Activated naive CD4-positive, alpha-beta T cell treated with anti-CD3 and anti-CD28 coated beads, Interleukin-2, amount 50 U/mL, for 72 hours (primary cell): ENCODE results near the gene ROMO1. TPM values are rescaled to one million over a fixed set of nuclear protein-coding genes. Genes with fewer than 3 reads are reported as not detected.
A peak's percentile ranks its signal among the peaks of the same experiment; 100 is the strongest.
"Not testable (repeated sequence)": the region's sequence is repeated elsewhere in the genome, so short reads cannot be mapped to it uniquely, and the experiment has no call there.

Experiments used
- ATAC-seq, 2 donors: fragments of 150-1000 bp; cut with Tn5 transposase; 2 replicates each; pipeline ENCODE4 v1.10.0; 2021; ENCODE audit warnings: mild to moderate bottlenecking in 2 of 2, moderate library complexity in 2 of 2
- DNase-seq, 2 donors: peaks; one replicate each; pipeline ENCODE4 v3.0.0; 2021 to 2022; ENCODE audit warnings: low spot score in 2 of 2
- H3K27ac Mint-ChIP-seq, 2 donors: one replicate each; pipeline ENCODE4 v1.8.0; 2022; ENCODE audit warnings: mild to moderate bottlenecking in 2 of 2, mixed read lengths in 2 of 2
- H3K36me3 Mint-ChIP-seq, 2 donors: one replicate each; pipeline ENCODE4 v1.8.0; 2022; ENCODE audit warnings: mixed read lengths in 2 of 2
- H3K9me3 Mint-ChIP-seq, 2 donors: one replicate each; pipeline ENCODE4 v1.8.0; 2022; ENCODE audit warnings: mixed read lengths in 2 of 2
- total RNA-seq, 2 donors: library from RNA; stranded (reverse); gene quantifications; one replicate each; pipeline ENCODE4 v1.2.3, GENCODE V29; 2022

Gene ROMO1
- total RNA-seq, 2 donors from 2014 or later, result 111 to 120 TPM

DNA sequence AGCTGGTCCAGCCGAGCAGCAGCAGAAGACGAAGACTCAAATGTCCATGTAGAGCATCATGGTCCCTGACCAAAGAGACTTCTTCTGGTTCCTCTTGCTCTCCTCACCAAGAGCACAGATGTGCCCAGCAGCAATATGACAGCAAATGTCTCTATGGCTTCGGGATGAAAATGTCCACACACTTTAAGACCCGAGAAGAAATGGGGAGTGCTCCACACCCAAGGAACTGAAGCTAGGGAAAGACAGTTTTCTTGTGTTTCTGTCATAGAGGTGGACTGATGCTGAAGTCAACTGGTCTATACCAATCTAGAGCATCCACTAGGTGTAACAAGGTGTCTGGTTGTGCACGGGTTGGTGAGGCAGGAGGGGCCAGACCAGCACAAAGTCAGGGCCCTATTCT, 30.0 kb upstream of the ROMO1 start:
- no peak for ATAC-seq
- Mint-ChIP-seq H3K36me3 (peaks cover 16 to 28% of the 10 kb centered on the region in 2 donors), H3K27ac (no peak overlapping the region), H3K9me3 (no peaks in the 10 kb centered on the region)
- no peak for DNase-seq

DNA sequence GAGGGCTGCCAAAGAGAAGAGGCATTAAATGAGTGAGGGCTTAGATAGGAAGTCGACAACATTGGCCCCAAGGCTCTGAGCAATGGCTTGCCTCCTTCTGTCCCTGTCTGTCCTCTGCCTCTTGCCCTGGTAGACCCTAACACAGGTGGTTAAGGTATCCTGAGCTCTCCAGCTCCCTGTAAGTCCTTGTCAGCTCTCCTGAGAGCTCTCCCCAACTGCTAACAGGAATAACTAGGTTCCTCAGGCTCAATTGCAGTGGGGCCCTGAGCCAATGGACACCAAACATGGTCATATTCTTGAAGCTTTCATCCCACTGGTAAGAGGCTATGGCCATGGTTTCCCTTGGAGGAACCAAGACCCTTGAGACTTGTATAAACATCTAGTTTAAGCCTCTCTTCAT, 29.5 kb upstream of the ROMO1 start:
- ATAC-seq (no peak), DNase-seq (no peak)
- Mint-ChIP-seq H3K36me3 (peaks cover 11 to 23% of the 10 kb centered on the region in 2 donors), H3K9me3 (no peaks in the 10 kb centered on the region), H3K27ac (peak overlapping the region in 1 of 2 donors; percentile 9)

DNA sequence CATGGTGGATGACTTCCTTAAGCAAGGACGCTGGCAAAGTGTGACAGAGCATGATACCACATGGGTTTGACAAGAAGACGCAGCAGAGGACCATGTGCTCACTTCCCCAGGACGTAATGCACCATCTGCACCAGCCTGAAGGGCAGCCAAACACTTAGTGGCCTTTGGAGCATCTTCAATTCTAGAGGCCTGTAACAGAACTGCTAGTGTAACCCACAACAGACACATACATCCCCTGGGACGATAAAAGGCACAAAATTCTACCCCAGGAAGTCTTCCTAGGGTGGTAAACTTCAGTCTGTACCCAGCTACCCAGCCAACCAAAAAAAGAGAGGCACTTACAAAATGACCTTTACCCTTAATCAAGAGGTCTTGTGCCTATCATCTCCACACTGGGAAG, 25.3 kb upstream of the ROMO1 start:
- DNase-seq, result no peak
- no peak for ATAC-seq
- no peak overlapping the region for H3K27ac Mint-ChIP-seq
- H3K9me3 Mint-ChIP-seq, result no peaks in the 10 kb centered on the region
- H3K36me3 Mint-ChIP-seq, result peaks cover 6 to 17% of the 10 kb centered on the region in 2 donors

DNA sequence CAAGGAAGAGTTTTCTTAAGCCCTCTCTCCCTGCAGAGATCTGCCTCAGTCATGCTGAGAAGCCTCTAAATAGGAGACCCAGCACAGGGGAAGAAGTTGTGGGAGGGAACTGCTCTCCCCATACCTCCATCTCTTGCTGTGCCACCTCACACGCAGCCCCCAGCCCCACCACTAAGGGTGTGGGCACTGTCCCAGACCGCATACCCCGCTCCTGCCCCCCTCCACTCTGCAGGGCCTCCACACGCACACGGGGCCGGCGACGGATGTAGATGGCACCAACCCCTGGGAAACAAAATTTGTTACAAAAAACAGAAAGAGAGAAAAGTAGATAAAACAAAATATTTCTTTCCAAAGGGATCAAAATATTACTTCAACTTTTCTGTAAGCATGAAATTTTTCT, 24.3 kb upstream of the ROMO1 start:
- Mint-ChIP-seq H3K36me3 (peaks cover 6 to 11% of the 10 kb centered on the region in 2 donors), H3K27ac (no peak overlapping the region), H3K9me3 (no peaks in the 10 kb centered on the region)
- DNase-seq (no peak), ATAC-seq (no peak)

DNA sequence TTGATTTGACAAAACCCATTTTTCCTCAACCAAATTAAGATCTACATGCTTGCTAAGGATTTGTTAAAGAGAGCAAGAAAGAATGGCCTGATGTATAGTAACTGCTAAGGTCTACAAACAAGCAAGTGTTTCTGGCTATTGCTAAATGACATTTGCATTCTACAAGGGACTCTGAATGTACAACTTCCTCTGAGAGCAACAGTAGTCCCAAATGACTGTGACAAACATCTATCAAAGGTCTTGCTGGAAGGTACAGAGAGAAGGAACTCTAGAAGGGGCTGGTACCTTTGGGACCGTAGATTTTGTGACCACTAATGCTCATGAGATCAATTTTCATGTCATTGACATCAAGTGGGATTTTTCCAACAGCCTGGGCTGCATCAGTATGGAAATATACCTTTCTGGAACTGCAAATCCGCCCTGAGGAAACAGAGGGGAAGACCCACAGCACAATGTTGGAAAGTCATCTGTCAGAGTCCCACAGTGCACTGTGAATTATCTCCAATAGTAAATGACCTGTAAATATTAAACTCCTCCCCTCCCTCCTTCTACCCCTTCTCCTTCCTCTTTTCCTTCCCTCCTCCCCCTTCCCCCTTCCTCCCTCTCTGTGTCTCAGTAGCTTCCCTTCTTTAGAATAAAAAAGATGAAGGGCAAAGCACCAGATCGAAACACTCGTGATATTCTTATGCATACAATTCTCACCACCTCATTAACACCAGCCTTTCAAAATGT, 18.6 kb upstream of the ROMO1 start:
- peak overlapping the region; percentile 67 to 71 for H3K27ac Mint-ChIP-seq
- no peak for ATAC-seq
- no peak for DNase-seq
- no peaks in the 10 kb centered on the region for H3K36me3 Mint-ChIP-seq
- H3K9me3 Mint-ChIP-seq, result no peaks in the 10 kb centered on the region

DNA sequence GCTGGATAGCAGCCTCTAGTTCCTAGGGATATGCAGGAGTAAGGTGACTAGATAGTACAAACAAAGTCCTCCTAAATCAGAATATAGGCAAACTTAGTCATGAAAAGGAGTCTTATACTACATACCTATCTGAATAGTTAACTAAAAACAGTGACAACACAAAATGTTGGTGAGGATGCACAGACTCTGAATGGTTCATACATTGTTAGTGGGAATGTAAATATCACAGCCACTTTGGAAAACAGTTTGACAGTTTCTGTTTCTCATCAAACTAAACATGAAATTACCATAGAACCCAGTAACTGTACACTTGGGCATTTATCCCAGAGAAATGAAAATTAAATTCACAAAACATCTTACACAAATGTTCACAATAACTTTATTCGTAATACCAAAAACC, 17.2 kb upstream of the ROMO1 start:
- Mint-ChIP-seq H3K36me3 (peaks cover 0 to under 1% of the 10 kb centered on the region in 2 donors), H3K9me3 (no peaks in the 10 kb centered on the region), H3K27ac (no peak overlapping the region)
- ATAC-seq (no peak), DNase-seq (no peak)

DNA sequence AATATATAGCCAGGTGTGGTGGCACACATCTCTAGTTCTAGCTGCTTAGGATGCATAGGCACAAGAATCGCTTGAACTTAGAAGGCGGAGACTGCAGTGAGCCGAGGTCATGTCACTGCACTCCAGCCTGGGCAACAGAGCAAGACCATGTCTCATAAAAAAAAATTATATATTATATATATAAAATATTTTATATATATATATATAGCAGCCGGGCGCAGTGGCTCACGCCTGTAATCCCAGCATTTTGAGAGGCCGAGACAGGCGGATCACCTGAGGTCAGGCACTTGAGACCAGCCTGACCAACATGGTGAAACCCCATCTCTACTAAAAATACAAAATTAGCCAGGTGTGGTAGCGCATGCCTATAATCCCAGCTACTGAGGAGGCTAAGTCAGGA, 13.8 kb upstream of the ROMO1 start:
- not testable (repeated sequence) for DNase-seq, H3K27ac Mint-ChIP-seq, ATAC-seq, H3K9me3 Mint-ChIP-seq
- peaks cover 9 to 11% of the 10 kb centered on the region in 2 donors for H3K36me3 Mint-ChIP-seq

DNA sequence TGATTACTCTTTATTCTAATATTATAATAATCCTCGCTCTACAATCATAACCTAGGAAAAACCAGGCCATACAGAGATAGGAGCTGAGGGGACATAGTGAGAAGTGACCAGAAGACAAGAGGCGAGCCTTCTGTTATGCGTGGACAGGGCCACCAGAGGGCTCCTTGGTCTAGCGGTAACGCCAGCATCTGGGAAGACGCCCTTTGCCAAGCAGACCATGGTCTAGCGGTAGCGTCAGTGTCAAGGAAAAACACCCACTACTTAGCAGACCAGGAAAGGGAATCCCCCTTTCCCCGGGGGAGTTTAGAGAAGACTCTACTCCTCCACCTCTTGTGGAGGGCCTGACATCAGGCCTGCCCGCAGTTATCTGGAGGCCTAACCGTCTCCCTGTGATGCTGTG, 12.3 kb upstream of the ROMO1 start:
- H3K36me3 Mint-ChIP-seq, result peaks cover 9 to 14% of the 10 kb centered on the region in 2 donors
- H3K27ac Mint-ChIP-seq, ATAC-seq, DNase-seq, H3K9me3 Mint-ChIP-seq: not testable (repeated sequence)

DNA sequence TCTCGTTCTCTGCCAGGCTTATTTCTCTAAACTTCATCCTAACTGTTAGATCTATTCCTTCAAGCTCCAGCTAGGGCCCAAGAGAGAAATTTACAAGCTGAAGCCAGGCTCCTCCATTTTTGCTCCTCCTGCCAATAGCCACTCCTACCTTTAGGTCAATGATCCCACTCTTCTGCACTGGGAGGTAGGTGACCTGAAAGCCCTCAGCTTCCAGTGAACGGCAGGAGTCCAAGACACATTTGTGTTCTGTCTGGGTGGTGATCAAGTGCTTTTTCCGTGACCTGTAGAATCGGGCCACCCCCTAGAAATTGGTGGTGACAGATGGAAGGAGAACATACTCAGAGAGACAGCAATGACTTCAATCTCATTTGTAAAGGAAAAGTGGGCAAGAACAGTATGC, 8.9 kb upstream of the ROMO1 start:
- Mint-ChIP-seq H3K36me3 (peaks cover 9 to 14% of the 10 kb centered on the region in 2 donors), H3K9me3 (no peaks in the 10 kb centered on the region), H3K27ac (peak overlapping the region in 1 of 2 donors; percentile 71)
- ATAC-seq (no peak), DNase-seq (no peak)

DNA sequence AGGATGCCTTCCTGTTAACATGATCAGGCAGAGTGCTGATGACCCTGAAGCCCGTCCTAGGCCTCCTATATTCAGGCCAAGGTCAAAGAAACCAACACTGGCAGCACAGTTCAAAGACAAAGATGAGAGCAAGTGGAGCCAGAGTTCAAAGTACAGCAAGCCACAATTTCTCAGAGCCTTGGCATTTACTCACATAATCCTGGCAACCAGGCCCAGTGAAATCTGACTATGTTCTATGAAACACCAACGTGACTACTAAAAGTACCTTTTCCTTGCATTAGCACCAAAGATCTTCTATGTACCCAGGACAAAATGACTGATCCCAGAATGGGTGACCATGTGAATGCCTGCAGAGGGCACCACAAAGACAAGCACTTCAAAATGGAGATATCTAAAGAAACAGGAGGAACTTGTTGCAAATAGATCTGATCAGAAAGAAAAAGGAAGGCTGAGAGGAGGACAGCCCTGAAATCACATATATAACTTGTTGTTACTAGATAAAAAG, 3.9 kb upstream of the ROMO1 start:
- ATAC-seq (no peak), DNase-seq (no peak)
- Mint-ChIP-seq H3K36me3 (peaks cover 17 to 23% of the 10 kb centered on the region in 2 donors), H3K27ac (peak overlapping the region in 1 of 2 donors; percentile 77), H3K9me3 (no peaks in the 10 kb centered on the region)

DNA sequence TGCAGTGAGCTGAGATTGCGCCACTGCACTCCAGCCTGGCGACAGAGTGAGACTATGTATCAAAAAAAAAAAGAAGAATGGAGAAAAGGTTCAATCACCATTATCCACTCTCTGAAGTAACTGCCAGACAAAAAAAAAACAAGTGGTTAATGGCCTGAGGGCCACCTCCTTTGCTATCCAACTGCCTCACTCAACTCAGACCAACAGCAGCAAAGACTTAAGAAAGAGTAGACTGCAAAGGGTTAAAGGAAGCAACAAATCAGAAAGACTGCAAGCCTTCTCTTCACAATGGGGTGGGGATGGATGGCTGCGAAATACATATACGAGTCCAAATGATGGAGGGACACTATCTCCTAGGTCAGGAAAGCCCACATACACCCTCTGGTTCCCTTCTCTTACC, 3.2 kb upstream of the ROMO1 start:
- ATAC-seq, result no peak
- Mint-ChIP-seq H3K9me3 (no peaks in the 10 kb centered on the region), H3K36me3 (peaks cover 17 to 26% of the 10 kb centered on the region in 2 donors), H3K27ac (no peak overlapping the region)
- no peak for DNase-seq

DNA sequence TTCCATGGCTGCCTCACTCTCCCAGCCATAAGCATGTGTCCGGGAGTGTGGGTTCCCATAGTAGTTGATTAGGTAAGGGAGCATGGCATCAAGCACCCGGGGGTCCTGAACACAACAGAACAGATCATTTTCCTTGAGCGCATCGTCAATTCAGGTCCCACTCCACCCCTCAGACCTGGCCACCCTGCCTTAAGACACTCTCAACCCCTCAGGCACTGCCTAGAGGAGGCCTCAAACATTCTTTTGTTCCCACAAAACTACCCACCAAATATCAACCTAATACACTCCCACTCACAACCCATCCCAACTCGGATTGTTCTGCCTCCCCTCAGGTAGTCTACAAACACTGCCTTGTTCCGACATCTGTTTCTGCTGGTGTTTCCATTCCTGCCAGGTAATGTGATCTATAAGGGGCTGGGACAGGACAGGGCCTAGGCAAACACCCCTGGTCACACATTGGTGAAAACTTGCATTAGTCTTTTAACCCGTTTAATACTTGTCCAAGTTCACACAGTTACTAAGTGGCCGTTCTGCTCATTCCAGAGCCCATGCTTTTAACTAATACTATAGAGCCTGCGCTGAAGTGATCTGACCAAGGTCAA, 1.4 kb upstream of the ROMO1 start:
- peak overlapping the region; percentile 98 for H3K27ac Mint-ChIP-seq
- H3K9me3 Mint-ChIP-seq, result no peaks in the 10 kb centered on the region
- no peak for ATAC-seq
- peaks cover 17 to 27% of the 10 kb centered on the region in 2 donors for H3K36me3 Mint-ChIP-seq
- DNase-seq, result no peak

DNA sequence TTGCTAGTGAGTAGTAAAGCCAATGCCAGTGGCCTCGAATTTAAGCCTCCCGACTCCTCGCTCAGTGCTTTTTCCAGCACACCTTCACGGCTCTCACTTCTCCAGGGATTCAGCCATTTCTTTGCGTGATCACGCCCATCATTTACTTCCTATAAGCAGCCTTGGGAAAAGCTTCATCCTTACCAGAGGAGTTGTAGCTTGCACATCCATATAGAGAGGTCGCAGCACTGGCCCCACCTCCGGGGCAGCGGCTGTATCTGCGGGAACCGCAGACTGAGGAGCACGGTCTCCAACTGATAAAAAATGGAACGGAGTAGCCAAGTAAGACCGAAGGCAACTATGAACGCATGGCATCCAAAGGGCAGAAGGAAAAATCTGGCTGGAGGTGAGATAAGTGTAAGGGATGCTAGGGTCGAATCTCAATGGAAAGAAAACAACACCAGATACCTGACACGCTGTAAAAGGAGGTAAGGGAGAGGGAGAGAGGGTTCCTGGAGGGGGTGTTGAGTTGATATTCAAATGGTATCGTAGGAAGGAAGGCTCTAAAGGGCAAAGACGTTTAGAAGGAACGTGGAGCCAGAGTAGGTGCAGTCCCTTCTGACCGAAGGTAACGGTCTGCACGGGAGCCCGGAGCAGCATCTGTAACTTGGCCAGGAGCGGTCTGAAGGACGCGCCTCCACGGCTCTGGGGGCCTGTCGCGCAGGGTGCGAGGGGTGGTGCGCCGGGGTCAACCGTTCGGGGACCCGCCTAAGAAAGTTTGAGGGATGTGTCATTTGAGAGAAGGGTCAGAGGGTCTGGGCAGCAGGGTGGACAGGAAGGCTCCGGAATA, 693 bp upstream of the ROMO1 start:
- ATAC-seq (peak; percentile 43 to 56), DNase-seq (no peak)
- no peaks in the 10 kb centered on the region for H3K9me3 Mint-ChIP-seq
- peaks cover 20 to 27% of the 10 kb centered on the region in 2 donors for H3K36me3 Mint-ChIP-seq
- H3K27ac Mint-ChIP-seq, result peak overlapping the region; percentile 98

DNA sequence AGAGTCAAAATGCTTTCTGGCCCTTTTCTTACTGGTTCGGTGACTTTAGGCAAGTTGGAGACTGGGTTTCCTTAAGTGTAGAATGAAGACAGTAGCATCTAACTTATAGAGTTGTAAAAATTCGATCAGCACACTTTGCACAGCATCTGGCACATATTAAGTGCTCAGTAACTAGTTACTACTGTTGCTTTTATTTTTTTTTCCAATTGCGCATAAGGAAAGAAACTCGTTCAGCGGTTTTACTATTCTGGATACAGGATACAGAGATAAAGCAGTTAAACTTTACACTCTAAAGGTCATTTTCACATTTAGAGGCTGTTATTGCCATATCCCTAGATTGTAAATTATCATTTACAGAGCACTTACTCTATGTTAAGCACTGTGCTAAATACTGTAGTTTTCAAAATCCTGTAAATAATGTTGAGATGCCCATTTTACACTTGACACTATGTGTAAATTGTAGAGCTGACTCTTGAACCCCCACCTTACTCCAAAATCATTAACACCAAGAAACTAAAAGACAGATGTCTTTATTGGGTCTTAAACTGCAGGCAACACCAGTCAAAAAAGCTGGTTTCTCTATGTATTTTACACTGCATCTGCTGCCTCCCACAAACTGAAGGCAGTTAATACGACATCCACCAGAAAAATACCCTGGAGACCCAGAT, 886 bp downstream of the ROMO1 start:
- Mint-ChIP-seq H3K9me3 (no peaks in the 10 kb centered on the region), H3K36me3 (peaks cover 27 to 30% of the 10 kb centered on the region in 2 donors), H3K27ac (peak overlapping the region; percentile 96 to 98)
- ATAC-seq (no peak), DNase-seq (no peak)

DNA sequence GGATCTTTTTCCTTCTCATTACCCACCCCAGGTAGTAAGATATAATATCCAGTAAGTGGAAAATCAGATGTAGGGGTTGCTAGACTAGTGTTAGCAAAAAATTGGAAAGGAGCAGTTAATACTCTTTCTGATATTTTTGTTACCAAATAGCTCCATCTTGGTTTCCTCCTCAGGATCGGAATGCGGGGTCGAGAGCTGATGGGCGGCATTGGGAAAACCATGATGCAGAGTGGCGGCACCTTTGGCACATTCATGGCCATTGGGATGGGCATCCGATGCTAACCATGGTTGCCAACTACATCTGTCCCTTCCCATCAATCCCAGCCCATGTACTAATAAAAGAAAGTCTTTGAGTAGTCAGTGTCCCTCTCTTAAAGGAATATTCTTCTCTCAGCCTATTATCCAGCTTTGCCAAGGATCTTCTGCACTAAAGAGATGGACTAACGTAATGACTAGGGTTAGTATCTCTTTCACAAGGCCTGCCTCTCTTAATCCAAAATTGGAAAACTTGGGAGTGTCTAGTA, 1.5 kb downstream of the ROMO1 start:
- Mint-ChIP-seq H3K27ac (peak overlapping the region; percentile 96 to 98), H3K9me3 (no peaks in the 10 kb centered on the region)

DNA sequence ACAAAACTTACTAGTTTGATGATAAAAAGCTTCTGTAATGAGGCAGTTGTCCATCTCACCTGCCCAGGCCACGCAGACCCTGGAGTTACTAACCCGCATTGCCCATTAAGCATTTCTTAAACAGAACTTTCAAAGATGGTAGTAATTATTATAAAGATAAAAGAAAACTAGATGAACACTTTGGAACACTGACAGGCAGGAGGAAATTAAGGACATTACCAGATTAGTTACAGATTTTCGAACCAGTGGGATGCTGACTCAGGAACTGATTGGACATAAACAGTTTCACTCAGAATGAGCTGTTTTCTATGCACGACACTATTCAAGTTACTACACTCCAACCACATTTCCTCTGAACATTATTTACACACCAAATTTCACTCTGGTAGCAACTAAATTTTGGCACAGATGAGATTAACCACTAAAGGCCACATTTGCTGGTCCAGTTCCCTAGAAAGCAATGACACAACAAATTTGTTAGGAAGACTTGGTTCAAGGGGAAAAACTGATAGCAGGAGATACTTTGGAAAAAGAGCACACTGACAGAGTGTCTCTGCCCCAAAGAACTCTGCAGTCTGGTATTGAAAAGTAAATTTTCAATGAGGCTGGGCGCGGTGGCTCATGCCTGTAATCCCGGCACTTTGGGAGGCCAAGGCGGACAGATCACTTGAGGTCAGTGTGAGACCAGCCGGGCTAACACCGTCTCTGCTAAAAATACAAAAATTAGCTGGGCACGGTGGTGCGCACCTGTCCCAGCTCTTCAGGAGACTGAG, 3.0 kb downstream of the ROMO1 start:
- H3K9me3 Mint-ChIP-seq, result no peaks in the 10 kb centered on the region
- DNase-seq (no peak), ATAC-seq (no peak)
- peaks cover 27 to 31% of the 10 kb centered on the region in 2 donors for H3K36me3 Mint-ChIP-seq
- peak overlapping the region; percentile 52 to 57 for H3K27ac Mint-ChIP-seq

More for the DNA sequence above, 1.5 kb downstream of the ROMO1 start:
- ATAC-seq, result no peak
- peaks cover 27 to 31% of the 10 kb centered on the region in 2 donors for H3K36me3 Mint-ChIP-seq
- no peak for DNase-seq
